Effector memory CD4-positive, alpha-beta T cell (primary cell): ENCODE measurements around the gene XPO6.
"Not testable (repeated sequence)": the region's sequence is repeated elsewhere in the genome, so short reads cannot be mapped to it uniquely, and the experiment has no call there.

Source experiments
- DNase-seq, 3 donors: peaks; one replicate each; pipeline ENCODE4 v3.0.0-alpha.2; 2020
- H3K27ac ChIP-seq: 2 replicates; pipeline ENCODE4 v1.7.0; 2013; ENCODE audit warnings: mild to moderate bottlenecking, low read length, moderate library complexity; ENCODE audit not compliant: insufficient read depth, poor library complexity, severe bottlenecking
- H3K27me3 ChIP-seq: replicated peaks from 2 replicates; pipeline ENCODE4 v1.7.0; 2013; ENCODE audit warnings: mild to moderate bottlenecking, low read length; ENCODE audit not compliant: insufficient read depth, control insufficient read depth, poor library complexity, severe bottlenecking
- H3K36me3 ChIP-seq: 2 replicates; pipeline ENCODE4 v1.7.0; 2013; ENCODE audit warnings: mild to moderate bottlenecking, low read length, moderate library complexity; ENCODE audit not compliant: control insufficient read depth, insufficient read depth
- H3K4me1 ChIP-seq: 2 replicates; pipeline ENCODE4 v1.7.0; 2013; ENCODE audit warnings: low read length, mild to moderate bottlenecking; ENCODE audit not compliant: control insufficient read depth, insufficient read depth, poor library complexity, severe bottlenecking
- H3K4me3 ChIP-seq: 2 replicates; pipeline ENCODE4 v1.7.0; 2013; ENCODE audit warnings: low read length, low read depth, mild to moderate bottlenecking; ENCODE audit not compliant: insufficient read depth, poor library complexity, severe bottlenecking
- H3K9me3 ChIP-seq: 2 replicates; pipeline ENCODE4 v1.7.0; 2013; ENCODE audit warnings: mild to moderate bottlenecking, low read length, moderate library complexity; ENCODE audit not compliant: control insufficient read depth

XPO6 gene

GRCh38 chr16:28241924-28242323, 30.2 kb upstream of the XPO6 start:
- H3K4me3 ChIP-seq: no peak overlapping the region
- no peak for DNase-seq
- H3K9me3 ChIP-seq: no peaks in the 10 kb centered on the region
- no peaks in the 10 kb centered on the region for H3K36me3 ChIP-seq
- no peak overlapping the region for H3K27ac ChIP-seq
- no peaks in the 10 kb centered on the region for H3K27me3 ChIP-seq
- H3K4me1 ChIP-seq: no peaks in the 10 kb centered on the region

GRCh38 chr16:28237754-28238357, 26.1 kb upstream of the XPO6 start:
- DNase-seq: no peak
- Histone ChIP-seq H3K9me3 (no peaks in the 10 kb centered on the region), H3K27me3 (no peaks in the 10 kb centered on the region)

DNA sequence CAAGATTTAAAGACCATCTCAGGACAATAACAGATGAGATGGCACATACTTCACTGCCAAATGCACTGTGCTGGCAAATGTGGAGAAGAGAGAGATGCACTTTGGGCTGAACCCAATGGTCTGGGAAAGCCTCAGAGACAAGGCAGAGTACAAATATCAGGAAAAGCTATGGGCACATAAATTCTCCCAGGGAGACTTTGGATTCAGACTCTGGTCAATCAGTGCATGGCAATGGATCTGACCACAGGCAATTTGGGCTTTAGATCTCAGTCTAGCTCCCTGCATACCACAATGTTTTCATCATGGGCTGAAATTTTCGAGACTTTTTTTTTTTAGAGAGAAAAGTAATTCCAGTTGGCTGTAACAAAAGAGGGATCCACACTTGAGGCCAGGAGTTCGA, 20.0 kb upstream of the XPO6 start:
- no peaks in the 10 kb centered on the region for H3K36me3 ChIP-seq
- H3K9me3 ChIP-seq: no peaks in the 10 kb centered on the region
- no peaks in the 10 kb centered on the region for H3K27me3 ChIP-seq
- H3K27ac ChIP-seq: no peak overlapping the region
- no peak overlapping the region for H3K4me3 ChIP-seq
- no peak for DNase-seq
- H3K4me1 ChIP-seq: no peaks in the 10 kb centered on the region

More at GRCh38 chr16:28237754-28238357, 26.1 kb upstream of the XPO6 start:
- Histone ChIP-seq H3K36me3 (no peaks in the 10 kb centered on the region), H3K4me3 (no peak overlapping the region), H3K27ac (no peak overlapping the region), H3K4me1 (no peaks in the 10 kb centered on the region)

DNA sequence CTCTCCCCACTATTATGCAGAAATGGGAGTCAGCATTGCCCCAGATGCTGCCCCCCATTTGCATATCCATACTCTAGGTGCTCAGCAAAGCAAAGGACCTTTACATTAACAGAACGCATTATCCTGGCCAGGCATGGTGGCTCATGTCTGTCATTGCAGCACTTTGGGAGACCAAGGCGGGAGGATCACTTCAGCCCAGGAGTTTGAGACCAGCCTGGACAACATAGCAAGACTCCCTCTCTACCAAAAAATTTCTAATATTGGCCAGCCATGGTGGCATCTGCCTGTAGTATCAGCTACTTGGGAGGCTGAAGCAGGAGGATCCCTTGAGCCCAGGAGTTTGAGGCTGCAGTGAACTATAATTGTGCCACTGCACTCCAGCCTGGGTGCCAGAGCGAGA, 12.1 kb upstream of the XPO6 start:
- not testable (repeated sequence) for H3K36me3 ChIP-seq, H3K4me3 ChIP-seq, H3K27me3 ChIP-seq, DNase-seq, H3K4me1 ChIP-seq, H3K27ac ChIP-seq, H3K9me3 ChIP-seq

GRCh38 chr16:28219777-28220176, 8.0 kb upstream of the XPO6 start:
- not testable (repeated sequence) for H3K27me3 ChIP-seq, H3K4me1 ChIP-seq, H3K36me3 ChIP-seq, H3K9me3 ChIP-seq, H3K27ac ChIP-seq, H3K4me3 ChIP-seq, DNase-seq

GRCh38 chr16:28219282-28219681, 7.5 kb upstream of the XPO6 start:
- no peaks in the 10 kb centered on the region for H3K4me1 ChIP-seq
- no peak overlapping the region for H3K27ac ChIP-seq
- H3K36me3 ChIP-seq: no peaks in the 10 kb centered on the region
- H3K4me3 ChIP-seq: no peak overlapping the region
- H3K9me3 ChIP-seq: no peaks in the 10 kb centered on the region
- no peak for DNase-seq
- H3K27me3 ChIP-seq: no peaks in the 10 kb centered on the region

GRCh38 chr16:28218109-28218508, 6.3 kb upstream of the XPO6 start:
- peak; percentile 40 to 51 (median 49) for DNase-seq
- Histone ChIP-seq H3K27me3 (no peaks in the 10 kb centered on the region), H3K4me3 (no peak overlapping the region), H3K27ac (no peak overlapping the region), H3K4me1 (no peaks in the 10 kb centered on the region), H3K9me3 (no peaks in the 10 kb centered on the region), H3K36me3 (no peaks in the 10 kb centered on the region)

GRCh38 chr16:28217326-28217725, 5.6 kb upstream of the XPO6 start:
- no peak overlapping the region for H3K4me3 ChIP-seq
- no peaks in the 10 kb centered on the region for H3K4me1 ChIP-seq
- no peak for DNase-seq
- H3K27ac ChIP-seq: no peak overlapping the region
- no peaks in the 10 kb centered on the region for H3K9me3 ChIP-seq
- no peaks in the 10 kb centered on the region for H3K27me3 ChIP-seq
- no peaks in the 10 kb centered on the region for H3K36me3 ChIP-seq

- H3K9me3 ChIP-seq: no peaks in the 10 kb centered on the region
- no peak overlapping the region for H3K27ac ChIP-seq
- H3K27me3 ChIP-seq: no peaks in the 10 kb centered on the region
- peaks cover 5% of the 10 kb centered on the region for H3K36me3 ChIP-seq
- H3K4me3 ChIP-seq: no peak overlapping the region
- peaks cover 14% of the 10 kb centered on the region for H3K4me1 ChIP-seq
- no peak for DNase-seq
Observed at GRCh38 chr16:28213396-28213795, 1.6 kb upstream of the XPO6 start.

DNA sequence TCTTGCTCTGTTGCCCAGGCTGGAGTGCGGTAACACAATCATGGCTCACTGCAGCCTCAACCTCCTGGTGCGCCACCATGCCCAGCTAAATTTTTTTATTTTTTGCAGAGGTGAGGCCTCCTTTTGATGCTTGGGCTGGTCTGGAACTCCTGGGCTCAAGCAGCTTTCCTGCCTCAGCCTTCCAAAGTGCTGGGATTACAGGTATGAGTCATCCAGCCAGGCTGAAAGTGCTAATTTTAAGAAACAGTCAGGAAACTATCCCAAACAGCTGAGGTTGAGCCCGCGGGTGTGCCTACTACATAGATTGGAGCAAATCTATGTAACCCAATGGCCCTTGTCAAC, 738 bp upstream of the XPO6 start:
- Histone ChIP-seq H3K27me3 (no peaks in the 10 kb centered on the region), H3K27ac (peak overlapping the region; percentile 5), H3K4me1 (peaks cover 17% of the 10 kb centered on the region), H3K9me3 (no peaks in the 10 kb centered on the region), H3K36me3 (peaks cover 8% of the 10 kb centered on the region), H3K4me3 (peak overlapping the region; percentile 33)
- DNase-seq: no peak
